ENCODE data around the gene SKA3.
"Not testable (repeated sequence)": the region's sequence is repeated elsewhere in the genome, so short reads cannot be mapped to it uniquely, and the experiment has no call there.

DNA sequence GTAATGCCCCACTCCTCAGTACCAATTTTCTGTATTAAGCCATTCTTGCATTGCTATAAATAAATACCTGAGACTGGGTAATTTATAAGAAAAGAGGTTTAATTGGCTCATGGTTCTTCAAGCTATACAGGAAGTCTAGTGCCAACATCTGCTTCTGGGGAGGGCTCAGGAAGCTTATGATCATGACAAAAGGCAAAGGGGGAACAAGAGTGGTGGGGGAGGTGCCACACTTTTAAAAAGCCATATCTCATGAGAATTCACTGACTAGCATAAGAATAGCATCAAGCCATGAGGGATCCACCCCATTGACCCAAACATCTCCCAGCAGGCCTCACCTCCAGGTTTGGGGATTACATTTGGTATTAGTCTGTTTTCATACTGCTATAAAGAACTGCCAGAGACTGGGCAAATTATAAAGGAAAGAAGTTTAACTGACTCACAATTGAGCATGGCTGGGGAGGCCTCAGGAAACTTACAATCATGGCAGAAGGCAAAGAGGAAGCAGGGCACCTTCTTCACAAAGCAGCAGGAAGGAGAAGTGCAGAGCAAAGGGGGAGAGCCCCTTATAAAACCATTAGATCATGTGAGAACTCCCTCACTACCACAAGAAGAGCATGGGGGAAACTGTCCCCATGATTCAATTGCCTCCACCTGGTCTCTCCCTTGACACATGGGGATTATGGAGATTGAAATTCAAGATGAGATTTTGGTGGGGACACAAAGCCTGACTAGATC, 25.3 kb upstream of the SKA3 start:
- TF ChIP-seq, protein P1, sequence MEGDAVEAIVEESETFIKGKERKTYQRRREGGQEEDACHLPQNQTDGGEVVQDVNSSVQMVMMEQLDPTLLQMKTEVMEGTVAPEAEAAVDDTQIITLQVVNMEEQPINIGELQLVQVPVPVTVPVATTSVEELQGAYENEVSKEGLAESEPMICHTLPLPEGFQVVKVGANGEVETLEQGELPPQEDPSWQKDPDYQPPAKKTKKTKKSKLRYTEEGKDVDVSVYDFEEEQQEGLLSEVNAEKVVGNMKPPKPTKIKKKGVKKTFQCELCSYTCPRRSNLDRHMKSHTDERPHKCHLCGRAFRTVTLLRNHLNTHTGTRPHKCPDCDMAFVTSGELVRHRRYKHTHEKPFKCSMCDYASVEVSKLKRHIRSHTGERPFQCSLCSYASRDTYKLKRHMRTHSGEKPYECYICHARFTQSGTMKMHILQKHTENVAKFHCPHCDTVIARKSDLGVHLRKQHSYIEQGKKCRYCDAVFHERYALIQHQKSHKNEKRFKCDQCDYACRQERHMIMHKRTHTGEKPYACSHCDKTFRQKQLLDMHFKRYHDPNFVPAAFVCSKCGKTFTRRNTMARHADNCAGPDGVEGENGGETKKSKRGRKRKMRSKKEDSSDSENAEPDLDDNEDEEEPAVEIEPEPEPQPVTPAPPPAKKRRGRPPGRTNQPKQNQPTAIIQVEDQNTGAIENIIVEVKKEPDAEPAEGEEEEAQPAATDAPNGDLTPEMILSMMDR (IDR thresholded peaks at IDR 0.05): not testable (repeated sequence)
- not testable (repeated sequence) for TF ChIP-seq EZH2phosphoT487 (IDR thresholded peaks at IDR 0.05; ENCODE audit: borderline replicate concordance, low read depth); YY1 (IDR thresholded peaks at IDR 0.05; ENCODE audit: low read depth); SMC3 (IDR thresholded peaks at IDR 0.05; ENCODE audit: low read depth, low read length); RAD21 (IDR thresholded peaks at IDR 0.05; ENCODE audit: low read length)
- TF ChIP-seq, protein P2, sequence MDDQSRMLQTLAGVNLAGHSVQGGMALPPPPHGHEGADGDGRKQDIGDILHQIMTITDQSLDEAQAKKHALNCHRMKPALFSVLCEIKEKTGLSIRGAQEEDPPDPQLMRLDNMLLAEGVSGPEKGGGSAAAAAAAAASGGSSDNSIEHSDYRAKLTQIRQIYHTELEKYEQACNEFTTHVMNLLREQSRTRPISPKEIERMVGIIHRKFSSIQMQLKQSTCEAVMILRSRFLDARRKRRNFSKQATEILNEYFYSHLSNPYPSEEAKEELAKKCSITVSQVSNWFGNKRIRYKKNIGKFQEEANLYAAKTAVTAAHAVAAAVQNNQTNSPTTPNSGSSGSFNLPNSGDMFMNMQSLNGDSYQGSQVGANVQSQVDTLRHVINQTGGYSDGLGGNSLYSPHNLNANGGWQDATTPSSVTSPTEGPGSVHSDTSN (IDR thresholded peaks at IDR 0.05): not testable (repeated sequence)
